ENCODE results near the gene CCDC182. TPM values are rescaled to one million over a fixed set of nuclear protein-coding genes. Genes with fewer than 3 reads are reported as not detected.

The CCDC182 gene
- total RNA-seq, 1 donor from 2014 or later, result not detected

DNA sequence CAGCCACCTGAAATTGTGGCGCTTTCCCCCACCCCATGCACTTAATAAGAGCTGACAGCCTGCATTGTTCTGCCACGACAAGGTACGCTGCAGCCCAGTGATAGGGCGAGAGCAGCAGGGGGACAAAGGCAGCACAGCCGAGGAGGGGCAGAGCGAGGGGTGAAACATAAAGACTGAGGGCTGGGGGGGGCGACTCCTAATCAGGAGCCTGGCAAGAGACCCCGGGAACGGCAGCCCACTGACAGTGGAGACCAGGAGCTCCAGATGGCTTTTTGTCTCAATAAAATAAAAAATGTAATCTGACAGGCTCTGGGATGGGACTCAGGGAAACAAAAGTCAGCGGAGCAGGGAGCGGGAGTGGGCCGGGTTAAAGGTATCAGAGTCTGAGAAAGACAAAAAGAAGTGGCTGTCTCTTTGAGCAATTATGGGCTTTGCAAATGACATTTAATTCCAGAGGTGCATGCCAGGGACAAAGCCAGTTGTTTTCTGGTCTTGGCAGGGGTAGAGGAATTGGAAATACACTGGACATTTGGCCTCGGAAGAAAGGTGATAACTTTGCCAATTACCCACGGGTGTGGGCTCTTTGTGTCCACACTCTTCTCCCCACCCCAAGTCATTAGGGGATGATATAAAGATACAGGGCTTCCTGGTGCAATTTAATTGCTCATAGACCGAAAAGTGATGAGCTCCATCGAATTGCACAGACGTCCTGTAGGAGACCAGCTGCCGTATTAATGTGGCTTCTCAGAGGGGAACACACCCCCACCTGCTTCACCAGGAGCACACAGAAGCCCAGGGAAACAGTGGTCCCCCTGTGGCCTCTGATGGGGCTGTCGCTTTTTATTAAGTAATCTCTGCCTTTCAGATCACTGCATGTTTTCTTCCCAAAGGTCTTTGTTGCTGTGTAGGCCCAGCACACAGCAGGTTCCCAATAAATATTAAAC is 17.6 kb upstream of the CCDC182 start:
- H3K9me3 Mint-ChIP-seq (ENCODE audit: unreplicated experiment), result no peaks in the 10 kb centered on the region
- H2AFZ ChIP-seq (ENCODE audit: low read depth, low read length), result no peak overlapping the region
- H3K27ac Mint-ChIP-seq (ENCODE audit: unreplicated experiment), result no peak overlapping the region
- TF ChIP-seq, protein P1, sequence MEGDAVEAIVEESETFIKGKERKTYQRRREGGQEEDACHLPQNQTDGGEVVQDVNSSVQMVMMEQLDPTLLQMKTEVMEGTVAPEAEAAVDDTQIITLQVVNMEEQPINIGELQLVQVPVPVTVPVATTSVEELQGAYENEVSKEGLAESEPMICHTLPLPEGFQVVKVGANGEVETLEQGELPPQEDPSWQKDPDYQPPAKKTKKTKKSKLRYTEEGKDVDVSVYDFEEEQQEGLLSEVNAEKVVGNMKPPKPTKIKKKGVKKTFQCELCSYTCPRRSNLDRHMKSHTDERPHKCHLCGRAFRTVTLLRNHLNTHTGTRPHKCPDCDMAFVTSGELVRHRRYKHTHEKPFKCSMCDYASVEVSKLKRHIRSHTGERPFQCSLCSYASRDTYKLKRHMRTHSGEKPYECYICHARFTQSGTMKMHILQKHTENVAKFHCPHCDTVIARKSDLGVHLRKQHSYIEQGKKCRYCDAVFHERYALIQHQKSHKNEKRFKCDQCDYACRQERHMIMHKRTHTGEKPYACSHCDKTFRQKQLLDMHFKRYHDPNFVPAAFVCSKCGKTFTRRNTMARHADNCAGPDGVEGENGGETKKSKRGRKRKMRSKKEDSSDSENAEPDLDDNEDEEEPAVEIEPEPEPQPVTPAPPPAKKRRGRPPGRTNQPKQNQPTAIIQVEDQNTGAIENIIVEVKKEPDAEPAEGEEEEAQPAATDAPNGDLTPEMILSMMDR (IDR thresholded peaks at IDR 0.05; ENCODE audit: insufficient read depth, low read depth, low read length), result no peak
- no peak for TF ChIP-seq EZH2 (IDR thresholded peaks at IDR 0.05; ENCODE audit: insufficient read depth, low read length)
- H3K9me3 ChIP-seq (ENCODE audit: insufficient read depth, low read depth, low read length), result no peaks in the 10 kb centered on the region
- H3K4me3 Mint-ChIP-seq (ENCODE audit: unreplicated experiment), result no peak overlapping the region
- H3K36me3 Mint-ChIP-seq (ENCODE audit: low read depth, unreplicated experiment), result no peaks in the 10 kb centered on the region
- no peak for DNase-seq (ENCODE audit: low read depth)
- no peaks in the 10 kb centered on the region for H3K4me1 ChIP-seq (ENCODE audit: insufficient read depth, low read length)
- peaks cover 14% of the 10 kb centered on the region for H3K4me1 Mint-ChIP-seq (ENCODE audit: low read depth, unreplicated experiment)
- no peak for FAIRE-seq
- H3K79me2 ChIP-seq (ENCODE audit: insufficient read depth, low read length), result no peaks in the 10 kb centered on the region
- H3K9ac ChIP-seq (ENCODE audit: low read length), result no peak overlapping the region
- H3K27ac ChIP-seq (ENCODE audit: low read depth, low read length), result no peak overlapping the region
- no peaks in the 10 kb centered on the region for H4K20me1 ChIP-seq (ENCODE audit: insufficient read depth, low read length)
- no peaks in the 10 kb centered on the region for H3K36me3 ChIP-seq (ENCODE audit: insufficient read depth, low read length)
- H3K27me3 ChIP-seq (ENCODE audit: insufficient read depth, low read length), result peaks cover 15% of the 10 kb centered on the region
- H3K27me3 Mint-ChIP-seq (ENCODE audit: low read depth, unreplicated experiment), result peaks cover 32% of the 10 kb centered on the region
- no peak overlapping the region for H3K4me3 ChIP-seq (ENCODE audit: insufficient read depth, low read depth, low read length)
- no peak overlapping the region for H3K4me2 ChIP-seq (ENCODE audit: low read length)

DNA sequence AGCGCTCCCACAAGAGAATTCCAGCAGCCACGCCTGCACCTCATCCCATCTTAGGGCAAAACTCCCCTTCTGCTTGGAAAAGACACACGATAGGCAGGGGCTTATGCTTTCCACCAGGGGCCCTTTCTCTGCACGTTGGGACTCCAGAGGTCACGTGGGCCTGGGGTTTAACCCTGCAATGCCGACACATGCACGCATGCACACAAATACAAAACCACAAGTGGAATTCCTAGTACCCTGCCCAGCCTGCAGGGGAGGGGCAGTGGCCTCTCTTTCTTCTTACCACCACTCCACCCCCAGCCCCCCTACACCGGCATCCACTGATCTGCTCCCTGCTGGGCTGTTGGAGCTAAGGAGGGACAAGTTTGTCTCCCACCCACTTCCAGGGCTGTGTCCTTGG is 16.8 kb upstream of the CCDC182 start:
- H3K27me3 Mint-ChIP-seq (ENCODE audit: low read depth, unreplicated experiment), result peaks cover 31% of the 10 kb centered on the region
- DNase-seq (ENCODE audit: low read depth) (no peak), FAIRE-seq (no peak)
- H3K27ac ChIP-seq (ENCODE audit: low read depth, low read length), result no peak overlapping the region
- H3K4me1 Mint-ChIP-seq (ENCODE audit: low read depth, unreplicated experiment), result peaks cover 14% of the 10 kb centered on the region
- H3K79me2 ChIP-seq (ENCODE audit: insufficient read depth, low read length), result no peaks in the 10 kb centered on the region
- no peak overlapping the region for H2AFZ ChIP-seq (ENCODE audit: low read depth, low read length)
- peaks cover 15% of the 10 kb centered on the region for H3K27me3 ChIP-seq (ENCODE audit: insufficient read depth, low read length)
- H3K9me3 Mint-ChIP-seq (ENCODE audit: unreplicated experiment), result no peaks in the 10 kb centered on the region
- H4K20me1 ChIP-seq (ENCODE audit: insufficient read depth, low read length), result no peaks in the 10 kb centered on the region
- H3K4me3 ChIP-seq (ENCODE audit: insufficient read depth, low read depth, low read length), result no peak overlapping the region
- H3K27ac Mint-ChIP-seq (ENCODE audit: unreplicated experiment), result no peak overlapping the region
- H3K36me3 ChIP-seq (ENCODE audit: insufficient read depth, low read length), result no peaks in the 10 kb centered on the region
- TF ChIP-seq EZH2 (IDR thresholded peaks at IDR 0.05; ENCODE audit: insufficient read depth, low read length), result no peak
- TF ChIP-seq, protein P1 (IDR thresholded peaks at IDR 0.05; ENCODE audit: insufficient read depth, low read depth, low read length), result no peak
- no peak overlapping the region for H3K9ac ChIP-seq (ENCODE audit: low read length)
- no peak overlapping the region for H3K4me2 ChIP-seq (ENCODE audit: low read length)
- H3K9me3 ChIP-seq (ENCODE audit: insufficient read depth, low read depth, low read length), result no peaks in the 10 kb centered on the region
- no peaks in the 10 kb centered on the region for H3K4me1 ChIP-seq (ENCODE audit: insufficient read depth, low read length)
- H3K4me3 Mint-ChIP-seq (ENCODE audit: unreplicated experiment), result no peak overlapping the region
- no peaks in the 10 kb centered on the region for H3K36me3 Mint-ChIP-seq (ENCODE audit: low read depth, unreplicated experiment)

DNA sequence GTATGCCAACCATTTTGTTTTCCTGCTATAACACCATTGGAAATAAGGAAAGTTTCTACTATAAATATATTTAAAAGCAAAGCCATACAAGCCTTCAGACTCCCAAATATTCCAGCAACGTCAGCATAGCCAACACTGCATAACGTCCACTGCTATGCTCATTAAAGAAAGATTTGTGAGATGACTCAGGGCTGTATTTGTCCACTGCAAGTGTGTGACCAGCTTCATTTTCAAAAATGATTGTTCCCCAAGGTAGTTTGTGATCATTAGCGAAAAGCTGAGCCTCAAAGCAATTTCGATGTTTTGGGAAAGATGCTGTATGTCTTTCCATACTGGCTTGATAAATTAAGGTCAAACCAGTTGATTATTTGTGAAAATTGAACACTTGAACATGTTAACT is 14.9 kb upstream of the CCDC182 start:
- no peak overlapping the region for H3K27ac ChIP-seq (ENCODE audit: low read depth, low read length)
- H3K4me2 ChIP-seq (ENCODE audit: low read length), result no peak overlapping the region
- FAIRE-seq (no peak), DNase-seq (ENCODE audit: low read depth) (no peak)
- no peaks in the 10 kb centered on the region for H3K4me1 ChIP-seq (ENCODE audit: insufficient read depth, low read length)
- Mint-ChIP-seq H3K27me3 (ENCODE audit: low read depth, unreplicated experiment) (peaks cover 25% of the 10 kb centered on the region), H3K4me1 (ENCODE audit: low read depth, unreplicated experiment) (peaks cover 11% of the 10 kb centered on the region), H3K4me3 (ENCODE audit: unreplicated experiment) (no peak overlapping the region), H3K9me3 (ENCODE audit: unreplicated experiment) (no peaks in the 10 kb centered on the region), H3K27ac (ENCODE audit: unreplicated experiment) (no peak overlapping the region), H3K36me3 (ENCODE audit: low read depth, unreplicated experiment) (no peaks in the 10 kb centered on the region)
- TF ChIP-seq, protein P1 (IDR thresholded peaks at IDR 0.05; ENCODE audit: insufficient read depth, low read depth, low read length), result no peak
- TF ChIP-seq EZH2 (IDR thresholded peaks at IDR 0.05; ENCODE audit: insufficient read depth, low read length), result no peak
- H3K27me3 ChIP-seq (ENCODE audit: insufficient read depth, low read length), result peaks cover 15% of the 10 kb centered on the region
- no peak overlapping the region for H2AFZ ChIP-seq (ENCODE audit: low read depth, low read length)
- H3K9ac ChIP-seq (ENCODE audit: low read length), result no peak overlapping the region
- no peaks in the 10 kb centered on the region for H3K9me3 ChIP-seq (ENCODE audit: insufficient read depth, low read depth, low read length)
- H4K20me1 ChIP-seq (ENCODE audit: insufficient read depth, low read length), result no peaks in the 10 kb centered on the region
- no peak overlapping the region for H3K4me3 ChIP-seq (ENCODE audit: insufficient read depth, low read depth, low read length)
- no peaks in the 10 kb centered on the region for H3K36me3 ChIP-seq (ENCODE audit: insufficient read depth, low read length)
- H3K79me2 ChIP-seq (ENCODE audit: insufficient read depth, low read length), result no peaks in the 10 kb centered on the region

Data from astrocyte (in vitro differentiated cells and primary cell).